Neural progenitor cell (in vitro differentiated cells): ENCODE measurements around the gene ATP7B. TPM values are rescaled to one million over a fixed set of nuclear protein-coding genes. Genes with fewer than 3 reads are reported as not detected.

ENCODE experiments used
- DNase-seq: peaks from one replicate; pipeline ENCODE4 v3.0.0-alpha.2; 2016; ENCODE audit warnings: low spot score
- H2AFZ ChIP-seq: fragments of 200-600 bp; sonication (generic); replicated peaks from 2 replicates; pipeline ENCODE4 v1.6.1; 2016; ENCODE audit warnings: antibody characterized with exemption
- H3F3A ChIP-seq: fragments of 200-600 bp; sonication (generic); 2 replicates; pipeline ENCODE4 v1.6.1; 2016; ENCODE audit warnings: antibody characterized with exemption, low read depth
- H3K27ac ChIP-seq: fragments of 200-600 bp; sonication (generic); 2 replicates; pipeline ENCODE4 v1.5.1; 2016; ENCODE audit warnings: mild to moderate bottlenecking
- H3K27me3 ChIP-seq: fragments of 200-600 bp; sonication (generic); 2 replicates; pipeline ENCODE4 v1.6.1; 2016; ENCODE audit warnings: mild to moderate bottlenecking, moderate library complexity
- H3K36me3 ChIP-seq: fragments of 200-600 bp; sonication (generic); 2 replicates; pipeline ENCODE4 v1.5.1; 2016
- H3K4me1 ChIP-seq: fragments of 200-600 bp; sonication (generic); 2 replicates; pipeline ENCODE4 v1.6.1; 2016; ENCODE audit warnings: mixed run types
- H3K4me2 ChIP-seq: fragments of 200-600 bp; sonication (generic); 2 replicates; pipeline ENCODE4 v1.6.1; 2016
- H3K4me3 ChIP-seq: fragments of 200-600 bp; sonication (generic); 2 replicates; pipeline ENCODE4 v1.5.1; 2016
- H3K79me2 ChIP-seq: fragments of 200-600 bp; sonication (generic); 2 replicates; pipeline ENCODE4 v1.6.1; 2016; ENCODE audit warnings: low read depth
- H3K9ac ChIP-seq: fragments of 200-600 bp; sonication (generic); 2 replicates; pipeline ENCODE4 v1.6.1; 2016
- H3K9me3 ChIP-seq: fragments of 200-600 bp; sonication (generic); 2 replicates; pipeline ENCODE4 v1.5.1; 2016; ENCODE audit warnings: low read depth
- H4K20me1 ChIP-seq: fragments of 200-600 bp; sonication (generic); 2 replicates; pipeline ENCODE4 v1.6.1; 2016; ENCODE audit warnings: low read depth
- H3K27ac Mint-ChIP-seq: 3 replicates; pipeline ENCODE4 v1.8.0; 2021; ENCODE audit warnings: mixed read lengths
- H3K27me3 Mint-ChIP-seq: 2 replicates; pipeline ENCODE4 v1.8.0; 2022; ENCODE audit warnings: low read depth, mild to moderate bottlenecking, inconsistent platforms, moderate library complexity, mixed read lengths; ENCODE audit not compliant: insufficient read depth
- H3K36me3 Mint-ChIP-seq: 3 replicates; pipeline ENCODE4 v1.8.0; 2021; ENCODE audit warnings: mixed read lengths
- H3K4me1 Mint-ChIP-seq: 3 replicates; pipeline ENCODE4 v1.8.0; 2021; ENCODE audit warnings: mixed read lengths
- H3K4me3 Mint-ChIP-seq: 3 replicates; pipeline ENCODE4 v1.8.0; 2021; ENCODE audit warnings: mild to moderate bottlenecking, moderate library complexity, mixed read lengths
- H3K9me3 Mint-ChIP-seq: 3 replicates; pipeline ENCODE4 v1.8.0; 2020; ENCODE audit warnings: mixed read lengths
- CTCF ChIP-seq: fragments of 200-600 bp; sonication (generic); IDR thresholded peaks from 2 replicates; pipeline ENCODE4 v1.5.1; 2017; ENCODE audit warnings: antibody characterized with exemption, mild to moderate bottlenecking
- EZH2 ChIP-seq: fragments of 200-600 bp; sonication (generic); IDR thresholded peaks from 2 replicates; pipeline ENCODE4 v1.6.1; 2017; ENCODE audit warnings: antibody characterized with exemption, mild to moderate bottlenecking, moderate library complexity
- EZH2phosphoT487 ChIP-seq: fragments of 200-600 bp; sonication (generic); IDR thresholded peaks from 2 replicates; pipeline ENCODE4 v1.6.1; 2017; ENCODE audit warnings: antibody characterized with exemption
- total RNA-seq: library from RNA; depleted of rRNA; stranded (reverse); fragments of >200 nt; gene quantifications from 2 replicates; pipeline ENCODE4 v1.2.3, GENCODE V29; 2015; ENCODE audit warnings: low replicate concordance

The ATP7B gene
- total RNA-seq, 1 donor from 2014 or later, result 8.2 TPM

- H3K36me3 ChIP-seq, result no peaks in the 10 kb centered on the region
- Mint-ChIP-seq H3K9me3 (no peaks in the 10 kb centered on the region), H3K27ac (no peak overlapping the region), H3K4me3 (no peak overlapping the region), H3K4me1 (peaks cover 2% of the 10 kb centered on the region), H3K36me3 (peaks cover 1% of the 10 kb centered on the region), H3K27me3 (no peaks in the 10 kb centered on the region)
- H4K20me1 ChIP-seq, result no peaks in the 10 kb centered on the region
- no peak overlapping the region for H3K9ac ChIP-seq
- no peaks in the 10 kb centered on the region for H3K27me3 ChIP-seq
- no peaks in the 10 kb centered on the region for H3K4me1 ChIP-seq
- H3F3A ChIP-seq, result no peaks in the 10 kb centered on the region
- DNase-seq, result no peak
- H3K79me2 ChIP-seq, result no peaks in the 10 kb centered on the region
- H2AFZ ChIP-seq, result no peak overlapping the region
- no peak overlapping the region for H3K4me3 ChIP-seq
- TF ChIP-seq EZH2phosphoT487 (no peak), CTCF (no peak), EZH2 (no peak)
- H3K27ac ChIP-seq, result no peak overlapping the region
- H3K9me3 ChIP-seq, result no peaks in the 10 kb centered on the region
- H3K4me2 ChIP-seq, result no peak overlapping the region
Measured at GRCh38 chr13:51967482-51968446, 43.5 kb downstream of the ATP7B start.

GRCh38 chr13:51966186-51966585, 45.1 kb downstream of the ATP7B start:
- H3K4me3 ChIP-seq, result no peak overlapping the region
- DNase-seq, result no peak
- H3K36me3 ChIP-seq, result no peaks in the 10 kb centered on the region
- H3K9me3 ChIP-seq, result no peaks in the 10 kb centered on the region
- TF ChIP-seq EZH2, result no peak
- no peak for TF ChIP-seq EZH2phosphoT487
- TF ChIP-seq CTCF, result no peak
- H3K27me3 Mint-ChIP-seq, result no peaks in the 10 kb centered on the region
- H3K27me3 ChIP-seq, result no peaks in the 10 kb centered on the region
- H3F3A ChIP-seq, result no peaks in the 10 kb centered on the region
- H3K4me2 ChIP-seq, result no peak overlapping the region
- H3K4me1 Mint-ChIP-seq, result no peaks in the 10 kb centered on the region
- H3K79me2 ChIP-seq, result no peaks in the 10 kb centered on the region
- H3K9me3 Mint-ChIP-seq, result no peaks in the 10 kb centered on the region
- H3K4me3 Mint-ChIP-seq, result no peak overlapping the region
- H3K27ac ChIP-seq, result no peak overlapping the region
- H3K27ac Mint-ChIP-seq, result no peak overlapping the region
- H2AFZ ChIP-seq, result no peak overlapping the region
- no peaks in the 10 kb centered on the region for H3K4me1 ChIP-seq
- peaks cover 1% of the 10 kb centered on the region for H3K36me3 Mint-ChIP-seq
- no peaks in the 10 kb centered on the region for H4K20me1 ChIP-seq
- H3K9ac ChIP-seq, result no peak overlapping the region

DNA sequence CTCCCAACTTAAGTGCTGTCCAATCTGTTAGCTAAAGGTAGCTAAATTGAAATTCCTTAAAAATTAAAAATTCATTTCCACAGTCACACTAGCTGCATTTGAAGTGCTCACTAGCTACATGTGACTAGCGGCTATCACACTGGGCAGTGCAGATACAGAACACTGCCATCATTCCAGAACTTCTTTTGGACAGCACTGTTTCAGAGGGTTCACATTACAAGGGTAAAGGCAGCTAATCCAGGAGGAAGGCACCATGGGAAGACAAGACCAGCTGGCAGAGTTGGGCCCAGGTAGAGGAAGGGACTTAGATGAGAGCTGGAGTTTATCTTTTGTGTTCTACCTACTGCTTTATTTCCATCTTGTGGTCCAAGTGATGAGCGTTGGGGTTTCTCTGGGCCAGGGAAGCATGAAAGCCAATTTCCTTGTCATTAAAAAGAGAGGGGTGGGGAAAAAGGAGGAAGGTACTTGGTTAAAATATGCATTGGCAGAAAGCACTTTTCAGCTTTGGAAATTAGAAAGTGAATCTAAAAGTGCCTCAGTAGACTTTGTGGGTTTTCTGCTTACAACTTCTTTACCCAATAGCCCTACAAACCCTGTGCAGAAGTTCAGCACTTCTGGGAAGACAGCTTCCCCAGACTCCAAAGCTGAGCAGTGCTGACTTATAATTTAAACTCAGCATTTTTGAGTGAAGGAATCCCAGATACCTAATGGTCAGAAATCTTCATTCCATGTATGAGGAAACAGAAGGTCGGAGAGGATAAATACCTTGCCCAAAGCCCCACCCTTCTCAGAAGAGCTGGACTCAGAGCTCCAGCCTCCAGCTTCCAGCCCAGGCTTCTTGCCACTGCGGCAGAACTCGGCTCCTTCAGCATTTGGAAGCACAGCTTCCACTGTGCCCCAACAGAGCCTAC, 49.5 kb downstream of the ATP7B start:
- no peaks in the 10 kb centered on the region for H3K79me2 ChIP-seq
- DNase-seq, result no peak
- no peak overlapping the region for H3K9ac ChIP-seq
- Mint-ChIP-seq H3K27me3 (peaks cover 2% of the 10 kb centered on the region), H3K27ac (no peak overlapping the region), H3K36me3 (peaks cover 2% of the 10 kb centered on the region), H3K9me3 (no peaks in the 10 kb centered on the region), H3K4me1 (peaks cover 24% of the 10 kb centered on the region), H3K4me3 (no peak overlapping the region)
- no peak overlapping the region for H3K4me2 ChIP-seq
- H3K27ac ChIP-seq, result no peak overlapping the region
- TF ChIP-seq EZH2phosphoT487 (no peak), EZH2 (no peak), CTCF (no peak)
- no peaks in the 10 kb centered on the region for H3K27me3 ChIP-seq
- no peak overlapping the region for H2AFZ ChIP-seq
- H4K20me1 ChIP-seq, result no peaks in the 10 kb centered on the region
- H3K4me1 ChIP-seq, result no peaks in the 10 kb centered on the region
- H3K4me3 ChIP-seq, result no peak overlapping the region
- H3K36me3 ChIP-seq, result no peaks in the 10 kb centered on the region
- no peaks in the 10 kb centered on the region for H3F3A ChIP-seq
- no peaks in the 10 kb centered on the region for H3K9me3 ChIP-seq
